DMS 273 (cell line): ENCODE measurements around the gene ARHGAP32.
"Not testable (repeated sequence)": the region's sequence is repeated elsewhere in the genome, so short reads cannot be mapped to it uniquely, and the experiment has no call there.

Source experiments
- DNase-seq: peaks from one replicate; lab custom pipeline; 2025; ENCODE audit not compliant: unreplicated experiment; lab: John Stamatoyannopoulos, UW

The ARHGAP32 gene

GRCh38 chr11:129041611-129042018 lies 150.5 kb downstream of the ARHGAP32 start:
- peak; percentile 18 for DNase-seq

GRCh38 chr11:129040934-129041333 lies 151.2 kb downstream of the ARHGAP32 start:
- no peak for DNase-seq

GRCh38 chr11:129035244-129035643 lies 156.9 kb downstream of the ARHGAP32 start:
- no peak for DNase-seq

GRCh38 chr11:129034001-129034400 lies 158.1 kb downstream of the ARHGAP32 start:
- no peak for DNase-seq

GRCh38 chr11:129023968-129024676 lies 168.0 kb downstream of the ARHGAP32 start:
- no peak for DNase-seq

- peak; percentile 28 for DNase-seq
Observed at GRCh38 chr11:129021295-129021694, 170.8 kb downstream of the ARHGAP32 start.

- DNase-seq = no peak
Observed at GRCh38 chr11:129018991-129019390, 173.1 kb downstream of the ARHGAP32 start.

GRCh38 chr11:129018126-129018525 lies 174.0 kb downstream of the ARHGAP32 start:
- DNase-seq = no peak

- no peak for DNase-seq
Observed at GRCh38 chr11:129013737-129014475, 178.2 kb downstream of the ARHGAP32 start.

- no peak for DNase-seq
Observed at GRCh38 chr11:129012880-129013279, 179.2 kb downstream of the ARHGAP32 start.

- no peak for DNase-seq
Observed at GRCh38 chr11:129006161-129006560, 186.0 kb downstream of the ARHGAP32 start.

- not testable (repeated sequence) for DNase-seq
Observed at GRCh38 chr11:128999165-128999564, 193.0 kb downstream of the ARHGAP32 start.

GRCh38 chr11:128988242-128988970 lies 203.7 kb downstream of the ARHGAP32 start:
- peak; percentile 5 for DNase-seq

- no peak for DNase-seq
Observed at GRCh38 chr11:128985880-128986279, 206.2 kb downstream of the ARHGAP32 start.

GRCh38 chr11:128983023-128983422 lies 209.1 kb downstream of the ARHGAP32 start:
- DNase-seq = no peak

- no peak for DNase-seq
Observed at GRCh38 chr11:128981254-128981653, 210.9 kb downstream of the ARHGAP32 start.

GRCh38 chr11:128970598-128971190 lies 221.4 kb downstream of the ARHGAP32 start:
- DNase-seq = no peak

- no peak for DNase-seq
Observed at GRCh38 chr11:128968916-128969315, 223.2 kb downstream of the ARHGAP32 start.

GRCh38 chr11:128967578-128967977 lies 224.5 kb downstream of the ARHGAP32 start:
- DNase-seq = no peak

GRCh38 chr11:128965485-128965884 lies 226.6 kb downstream of the ARHGAP32 start:
- peak; percentile 9 for DNase-seq

- peak; percentile 68 for DNase-seq
Observed at GRCh38 chr11:128964463-128964930, 227.6 kb downstream of the ARHGAP32 start.
